HG03558 (cell line): ENCODE measurements around the gene GLOD5.
"Not testable (repeated sequence)": the region's sequence is repeated elsewhere in the genome, so short reads cannot be mapped to it uniquely, and the experiment has no call there.

Experiments used
- ATAC-seq: cut with Tn5 transposase; IDR thresholded peaks from one replicate; pipeline ENCODE4 v1.9.1; 2021; ENCODE audit warnings: moderate number of reproducible peaks; ENCODE audit not compliant: unreplicated experiment; ENCODE audit errors: extremely low read depth

Gene GLOD5

DNA sequence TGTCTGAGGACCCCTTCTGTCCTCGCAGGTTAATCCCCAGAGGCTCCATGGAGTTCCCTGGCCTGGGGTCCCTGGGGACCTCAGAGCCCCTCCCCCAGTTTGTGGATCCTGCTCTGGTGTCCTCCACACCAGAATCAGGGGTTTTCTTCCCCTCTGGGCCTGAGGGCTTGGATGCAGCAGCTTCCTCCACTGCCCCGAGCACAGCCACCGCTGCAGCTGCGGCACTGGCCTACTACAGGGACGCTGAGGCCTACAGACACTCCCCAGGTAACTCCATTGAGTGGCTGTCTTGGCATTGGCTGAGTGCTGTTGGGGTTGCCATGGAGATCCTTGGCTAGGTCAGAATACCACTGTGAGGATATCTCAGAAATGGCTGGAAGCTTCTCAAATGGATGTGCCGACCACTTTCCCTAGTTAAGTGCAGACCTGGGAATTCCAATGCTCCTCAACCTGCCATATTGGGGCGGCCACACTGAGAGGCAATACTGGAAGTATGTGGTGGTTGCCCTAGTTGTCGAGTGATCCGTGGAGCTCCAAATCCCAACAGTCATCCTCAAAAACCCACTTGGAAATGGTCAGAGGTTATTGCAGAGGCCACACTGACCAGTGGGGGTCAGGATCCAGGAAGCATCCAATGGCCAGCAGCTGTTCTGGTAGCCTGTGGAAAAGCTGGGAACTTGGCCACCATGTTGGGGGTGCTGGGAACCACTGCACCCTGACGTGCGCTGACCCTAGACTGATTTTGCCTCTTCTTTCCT lies 29.7 kb downstream of the GLOD5 start:
- no peak for ATAC-seq

DNA sequence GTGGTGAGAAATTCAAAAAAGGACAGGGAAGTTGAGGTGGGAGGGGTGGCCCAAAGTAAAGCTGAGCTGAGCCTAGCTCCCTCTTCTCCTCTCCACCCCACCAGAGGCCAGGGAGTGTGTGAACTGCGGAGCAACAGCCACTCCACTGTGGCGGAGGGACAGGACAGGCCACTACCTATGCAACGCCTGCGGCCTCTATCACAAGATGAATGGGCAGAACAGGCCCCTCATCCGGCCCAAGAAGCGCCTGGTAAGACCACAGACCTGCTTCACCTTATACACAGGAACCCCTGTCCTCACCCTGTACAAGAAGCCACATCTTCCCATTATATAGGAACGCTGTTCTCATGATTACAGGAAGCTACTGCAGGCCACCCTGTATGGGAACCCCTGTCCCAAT lies 30.7 kb downstream of the GLOD5 start:
- ATAC-seq: no peak

DNA sequence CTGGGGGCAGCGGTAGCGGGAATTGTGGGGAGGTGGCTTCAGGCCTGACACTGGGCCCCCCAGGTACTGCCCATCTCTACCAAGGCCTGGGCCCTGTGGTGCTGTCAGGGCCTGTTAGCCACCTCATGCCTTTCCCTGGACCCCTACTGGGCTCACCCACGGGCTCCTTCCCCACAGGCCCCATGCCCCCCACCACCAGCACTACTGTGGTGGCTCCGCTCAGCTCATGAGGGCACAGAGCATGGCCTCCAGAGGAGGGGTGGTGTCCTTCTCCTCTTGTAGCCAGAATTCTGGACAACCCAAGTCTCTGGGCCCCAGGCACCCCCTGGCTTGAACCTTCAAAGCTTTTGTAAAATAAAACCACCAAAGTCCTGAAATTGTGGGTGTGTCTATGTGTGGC lies 32.4 kb downstream of the GLOD5 start:
- no peak for ATAC-seq

DNA sequence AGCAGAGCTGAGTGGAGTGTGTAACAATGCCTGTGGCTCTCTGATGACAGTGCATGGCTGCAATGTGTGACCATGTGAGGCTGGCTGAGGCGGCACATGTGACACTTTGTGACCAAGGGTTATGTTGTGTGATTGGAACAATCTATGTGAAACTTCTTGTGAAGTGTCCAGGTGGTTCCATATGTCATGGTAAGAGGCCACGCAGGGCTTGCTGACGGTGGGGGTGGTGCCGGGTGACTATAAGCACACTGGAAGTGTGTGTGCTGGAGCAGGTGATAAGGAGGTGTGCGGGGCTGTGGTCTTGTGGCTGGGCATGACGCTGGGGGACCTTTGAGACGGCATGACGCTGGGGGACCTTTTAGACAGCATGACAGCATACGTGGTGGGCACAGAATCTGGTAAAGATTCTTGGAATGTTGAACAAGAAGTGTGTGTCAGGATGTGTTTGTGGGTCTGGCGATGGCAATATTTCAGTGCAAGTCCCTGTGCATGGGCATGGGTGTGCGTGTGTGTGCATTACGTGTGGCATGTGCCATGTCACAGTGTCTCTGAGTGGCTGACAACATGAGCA lies 32.9 kb downstream of the GLOD5 start:
- no peak for ATAC-seq

DNA sequence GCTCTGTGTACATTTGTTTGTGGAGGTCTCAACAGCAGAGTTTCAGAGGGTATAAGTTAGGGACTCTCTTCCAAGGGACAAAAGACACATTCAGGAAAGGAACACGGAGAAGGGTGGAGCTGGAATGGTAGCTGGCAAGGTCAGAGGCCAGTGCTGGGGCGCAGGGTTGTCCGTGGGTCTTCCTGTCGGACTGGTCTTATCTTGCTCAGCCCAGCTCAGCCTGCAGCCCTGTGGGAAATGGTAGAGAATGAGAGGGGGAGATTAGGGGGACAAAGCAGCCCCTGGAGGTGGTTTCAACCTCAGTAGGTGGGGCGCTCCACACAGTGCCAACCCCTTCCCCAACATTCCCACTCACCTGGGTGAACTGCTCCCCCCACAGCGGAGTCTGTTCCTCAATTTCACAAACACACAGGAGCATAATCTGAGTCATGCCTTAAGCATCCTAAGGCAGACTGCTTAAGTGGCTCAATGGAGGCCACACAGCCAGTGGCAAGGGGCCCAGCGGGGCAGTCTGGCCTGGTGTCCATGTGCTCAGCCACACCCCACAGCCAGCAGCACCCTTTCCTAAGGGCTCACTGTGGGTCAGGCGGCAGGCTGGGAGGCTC lies 33.5 kb downstream of the GLOD5 start:
- ATAC-seq: no peak

DNA sequence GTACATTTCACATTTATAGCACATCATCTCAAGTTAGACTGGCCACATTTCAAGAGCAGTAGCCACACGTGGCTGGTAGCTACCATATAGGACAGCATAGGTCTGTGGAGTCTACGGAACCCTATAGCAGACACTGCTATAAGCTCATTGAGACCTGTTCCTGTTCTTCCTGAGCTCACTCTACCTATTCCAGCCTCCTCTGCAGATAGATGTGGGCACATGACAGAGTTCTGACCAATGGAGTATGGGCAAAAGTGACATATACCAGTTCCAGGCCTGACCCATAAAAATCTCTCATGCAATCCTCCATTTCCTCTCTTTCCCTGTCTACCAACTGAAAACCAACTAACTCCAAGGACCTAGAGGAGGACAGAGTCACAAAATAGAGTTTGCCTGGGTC lies 36.8 kb downstream of the GLOD5 start:
- no peak for ATAC-seq

DNA sequence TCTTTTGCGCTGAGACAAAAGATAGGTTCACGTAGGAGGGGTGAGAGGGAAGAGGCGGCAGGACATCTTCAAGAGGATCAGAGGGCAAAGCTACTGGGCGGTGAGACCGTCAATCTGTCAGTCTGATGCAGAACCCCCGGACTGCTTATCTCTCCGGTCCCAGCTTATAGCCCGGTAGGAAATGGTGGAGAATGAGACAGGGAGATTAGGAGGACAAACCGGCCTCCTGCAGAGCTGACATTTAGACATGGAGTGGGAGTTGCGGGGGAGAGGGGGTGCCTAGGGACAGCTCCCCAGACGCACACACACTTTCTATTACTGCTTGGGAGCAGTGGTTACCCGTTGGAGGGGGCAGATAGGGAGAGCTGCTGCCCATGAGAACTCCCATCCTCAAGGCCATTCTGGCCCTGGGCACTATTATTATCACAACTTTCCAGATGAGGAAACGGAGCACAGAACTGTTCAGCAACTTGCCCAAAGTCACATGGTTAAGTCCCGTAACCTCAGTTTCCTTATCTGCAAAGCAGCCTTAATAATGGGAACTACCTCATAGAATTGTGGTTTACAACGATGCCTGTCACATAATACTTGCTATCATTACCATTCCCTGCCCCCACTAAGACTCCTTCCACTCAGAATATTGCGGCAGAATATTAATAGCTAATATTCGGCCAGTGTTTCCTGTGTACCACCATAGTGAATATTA lies 39.2 kb downstream of the GLOD5 start:
- no peak for ATAC-seq

DNA sequence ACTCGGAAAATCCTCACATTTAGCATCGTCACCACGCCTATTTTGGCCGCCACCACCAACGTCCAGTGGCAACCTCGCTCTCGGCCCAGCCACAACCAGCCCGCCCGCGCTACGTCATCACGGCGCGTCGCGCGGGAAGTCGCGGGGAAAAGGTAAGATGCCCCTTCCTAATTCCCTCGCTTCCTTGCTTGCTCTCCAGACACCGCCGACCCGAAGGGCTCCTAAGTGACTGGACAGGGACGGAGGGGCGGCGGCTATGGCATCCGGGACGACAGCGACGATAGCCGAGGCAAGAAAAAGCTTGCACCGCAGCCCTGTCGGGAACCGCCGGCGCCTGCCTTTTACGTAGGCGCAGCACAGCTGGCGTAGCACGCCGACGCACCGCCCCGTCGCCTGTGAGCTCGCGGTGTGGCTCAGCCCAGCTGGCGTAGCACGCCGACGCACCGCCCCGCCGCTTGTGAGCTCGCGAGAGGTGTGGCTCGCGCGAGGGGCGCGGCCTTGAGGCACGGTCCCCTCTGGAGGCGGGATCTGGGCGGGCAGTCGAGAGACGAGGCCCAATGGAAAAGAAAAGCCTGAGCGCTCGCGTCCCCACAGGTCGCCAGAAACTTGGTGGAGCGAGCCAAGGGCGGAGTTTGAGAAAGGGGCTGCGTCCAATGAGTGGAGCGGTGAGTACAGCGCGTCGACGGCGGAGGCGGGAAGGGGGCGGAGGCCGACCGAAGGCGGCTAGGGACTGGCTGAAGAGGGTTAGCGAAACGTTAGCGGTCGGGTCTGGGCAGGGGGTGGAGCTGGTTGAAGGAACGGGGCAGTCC lies 39.9 kb downstream of the GLOD5 start, which contains the start of gene HDAC6:
Gene HDAC6 (plus strand): TSS at position 788 of the 809 bp plus-strand sequence. CDS start 626 bp downstream, outside the sequence.
- ATAC-seq: peak; percentile 89

DNA sequence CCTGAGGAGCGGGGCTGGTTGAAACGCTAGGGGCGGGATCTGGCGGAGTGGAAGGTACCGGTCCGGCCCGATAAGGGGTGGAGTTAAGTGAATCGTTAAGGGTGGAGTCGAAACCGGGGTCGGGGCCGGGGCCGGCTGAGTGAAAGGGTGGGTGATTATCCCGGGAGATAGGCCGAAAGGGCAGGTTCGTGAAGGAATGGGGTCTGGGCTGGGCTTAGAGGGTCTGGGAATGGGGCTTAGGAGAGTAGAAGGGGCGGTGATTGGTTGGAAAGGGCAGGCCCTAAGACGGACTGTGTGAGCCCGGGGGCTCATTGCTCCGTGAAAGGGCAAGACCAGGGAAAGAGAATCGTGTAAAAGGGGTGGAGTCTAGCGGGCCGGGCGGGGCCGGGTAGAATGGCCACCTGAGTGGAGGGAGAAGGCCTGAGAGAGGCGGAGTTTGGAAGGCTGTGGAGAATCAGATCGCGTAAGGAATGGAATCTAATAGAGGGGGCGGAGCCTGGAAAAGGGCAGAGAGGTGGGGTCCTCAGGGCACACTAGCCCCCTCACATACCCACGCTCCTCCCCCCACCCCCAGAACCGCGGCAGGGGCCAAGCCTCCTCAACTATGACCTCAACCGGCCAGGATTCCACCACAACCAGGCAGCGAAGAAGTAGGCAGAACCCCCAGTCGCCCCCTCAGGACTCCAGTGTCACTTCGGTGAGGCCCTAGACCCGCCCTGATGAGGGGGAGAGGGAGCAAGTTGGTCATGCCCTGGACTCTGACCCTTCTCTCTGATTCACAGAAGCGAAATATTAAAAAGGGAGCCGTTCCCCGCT lies 40.8 kb downstream of the GLOD5 start:
- ATAC-seq: no peak

DNA sequence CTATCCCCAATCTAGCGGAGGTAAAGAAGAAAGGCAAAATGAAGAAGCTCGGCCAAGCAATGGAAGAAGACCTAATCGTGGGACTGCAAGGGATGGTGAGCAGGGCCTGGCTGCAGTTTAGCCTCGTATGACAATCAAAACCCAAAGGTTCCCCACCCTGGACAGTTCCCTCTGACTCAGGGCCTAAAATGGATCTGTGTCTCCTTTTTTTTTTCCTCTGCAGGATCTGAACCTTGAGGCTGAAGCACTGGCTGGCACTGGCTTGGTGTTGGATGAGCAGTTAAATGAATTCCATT lies 41.3 kb downstream of the GLOD5 start:
- ATAC-seq: no peak

DNA sequence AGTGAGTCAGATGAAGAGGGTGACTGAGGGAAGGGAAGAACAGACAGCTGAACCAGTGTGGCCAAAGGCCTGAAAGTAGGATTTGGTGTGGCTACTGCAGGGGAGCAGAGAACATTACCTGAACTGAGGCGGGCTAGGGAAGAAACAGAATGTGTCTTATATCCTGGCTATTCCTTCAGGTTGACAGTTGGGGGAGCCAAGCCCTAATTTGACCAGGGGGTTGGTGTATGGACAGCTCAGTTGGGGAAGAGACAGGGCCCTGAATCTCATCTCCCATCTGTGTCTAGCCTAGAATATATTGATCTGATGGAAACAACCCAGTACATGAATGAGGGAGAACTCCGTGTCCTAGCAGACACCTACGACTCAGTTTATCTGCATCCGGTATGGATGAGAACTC lies 44.5 kb downstream of the GLOD5 start:
- ATAC-seq: no peak

DNA sequence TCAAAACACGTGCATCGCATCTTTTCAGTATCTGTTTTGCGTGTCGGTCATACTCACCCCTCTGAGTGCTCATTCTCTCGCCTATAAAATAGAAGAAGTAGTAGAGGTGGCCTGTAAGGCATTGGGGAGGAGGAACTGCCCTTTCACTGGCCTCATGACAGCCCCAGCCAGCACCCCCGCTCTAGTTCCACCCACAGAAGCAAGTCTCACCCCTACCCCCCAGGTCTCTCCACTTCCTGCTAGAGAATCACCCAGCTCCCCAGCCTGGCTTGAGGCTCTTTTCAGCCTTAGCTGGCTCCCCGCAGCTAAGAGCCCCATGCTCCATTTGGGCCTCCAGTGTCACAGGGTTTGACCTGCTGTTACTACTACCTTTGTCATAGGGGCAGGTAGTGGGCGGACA lies 52.1 kb downstream of the GLOD5 start:
- ATAC-seq: no peak

DNA sequence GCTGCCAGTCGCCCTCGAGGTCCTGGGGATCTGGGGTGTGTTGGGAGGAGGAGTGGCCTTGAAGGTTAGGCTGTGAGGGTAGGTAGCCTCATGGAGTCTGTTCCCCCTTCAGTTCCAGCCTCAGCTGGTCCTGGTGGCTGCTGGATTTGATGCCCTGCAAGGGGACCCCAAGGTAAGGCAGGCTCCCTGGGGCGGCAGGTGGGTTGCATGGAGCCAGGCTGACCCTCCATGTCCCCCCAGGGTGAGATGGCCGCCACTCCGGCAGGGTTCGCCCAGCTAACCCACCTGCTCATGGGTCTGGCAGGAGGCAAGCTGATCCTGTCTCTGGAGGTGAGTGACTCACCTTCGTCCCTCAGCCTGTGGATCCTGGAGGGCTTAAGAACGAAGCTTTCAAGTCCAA lies 53.2 kb downstream of the GLOD5 start:
- ATAC-seq: no peak

DNA sequence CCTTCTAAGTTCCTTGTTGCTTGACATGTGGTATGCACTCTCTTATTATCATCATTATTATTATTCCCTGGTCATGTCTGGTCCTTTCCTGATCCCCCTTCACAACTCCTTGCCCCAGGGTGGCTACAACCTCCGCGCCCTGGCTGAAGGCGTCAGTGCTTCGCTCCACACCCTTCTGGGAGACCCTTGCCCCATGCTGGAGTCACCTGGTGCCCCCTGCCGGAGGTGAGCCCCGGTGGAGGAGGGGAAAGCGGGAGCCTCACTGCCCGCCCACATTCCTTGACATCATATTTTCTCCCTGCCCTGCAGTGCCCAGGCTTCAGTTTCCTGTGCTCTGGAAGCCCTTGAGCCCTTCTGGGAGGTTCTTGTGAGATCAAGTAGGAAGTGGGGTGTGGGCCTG lies 53.7 kb downstream of the GLOD5 start:
- ATAC-seq: no peak

DNA sequence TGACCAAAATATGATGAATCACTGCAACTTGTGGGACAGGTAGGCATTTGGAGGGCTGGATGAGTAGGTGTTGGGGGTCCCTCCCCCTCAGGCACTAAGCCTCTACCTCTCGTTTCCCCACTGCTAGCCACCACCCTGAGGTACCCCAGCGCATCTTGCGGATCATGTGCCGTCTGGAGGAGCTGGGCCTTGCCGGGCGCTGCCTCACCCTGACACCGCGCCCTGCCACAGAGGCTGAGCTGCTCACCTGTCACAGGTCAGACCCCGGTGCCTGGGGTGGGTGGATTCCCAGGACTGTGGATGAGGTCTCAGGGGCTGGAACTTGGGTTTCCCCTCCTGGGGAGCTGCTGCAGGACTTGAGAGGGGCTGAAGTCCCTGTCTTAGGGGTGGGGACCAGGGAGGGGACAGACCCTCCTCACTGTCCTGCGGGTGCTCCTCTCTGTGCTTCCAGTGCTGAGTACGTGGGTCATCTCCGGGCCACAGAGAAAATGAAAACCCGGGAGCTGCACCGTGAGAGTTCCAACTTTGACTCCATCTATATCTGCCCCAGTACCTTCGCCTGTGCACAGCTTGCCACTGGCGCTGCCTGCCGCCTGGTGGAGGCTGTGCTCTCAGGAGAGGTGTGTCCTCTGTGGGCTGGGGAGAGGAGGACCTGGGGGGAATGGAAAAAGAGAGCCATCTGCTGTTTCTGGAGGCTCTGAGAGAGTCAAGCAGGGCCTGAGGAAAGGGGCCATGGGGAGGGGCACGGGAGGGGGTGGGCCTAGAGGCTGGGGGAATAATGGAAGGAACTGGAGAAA lies 54.7 kb downstream of the GLOD5 start:
- ATAC-seq: no peak

DNA sequence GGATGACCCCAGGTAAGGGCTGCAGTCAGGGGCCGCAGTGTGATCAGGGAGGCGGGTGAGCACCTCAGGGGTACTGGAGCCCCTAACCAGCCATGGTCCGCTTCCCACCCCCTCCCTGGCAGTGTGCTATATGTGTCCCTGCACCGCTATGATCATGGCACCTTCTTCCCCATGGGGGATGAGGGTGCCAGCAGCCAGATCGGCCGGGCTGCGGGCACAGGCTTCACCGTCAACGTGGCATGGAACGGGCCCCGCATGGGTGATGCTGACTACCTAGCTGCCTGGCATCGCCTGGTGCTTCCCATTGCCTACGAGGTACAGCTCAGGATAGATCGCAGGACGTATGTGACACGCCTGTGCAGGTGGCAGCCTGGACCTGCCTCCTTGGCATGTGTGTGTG lies 56.6 kb downstream of the GLOD5 start:
- ATAC-seq: no peak

DNA sequence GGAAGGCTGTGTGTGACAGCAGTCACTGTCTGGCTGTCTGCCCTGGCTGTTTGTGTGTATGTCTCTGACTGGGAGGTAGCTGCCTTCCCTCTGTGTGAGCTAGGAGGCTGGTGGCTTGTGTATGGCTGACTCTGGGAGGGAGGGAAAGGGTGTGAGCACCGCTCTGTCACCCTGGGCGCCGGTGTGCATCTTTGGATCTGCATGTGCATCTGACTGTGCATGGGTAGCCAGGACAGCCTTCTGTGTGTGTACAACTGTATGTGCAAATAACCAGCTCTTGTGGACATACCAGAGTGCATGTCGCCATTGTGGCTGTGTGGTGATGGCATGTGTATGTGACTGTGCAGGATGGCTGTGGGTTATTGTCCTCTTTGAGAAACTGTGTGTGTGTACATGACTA lies 57.3 kb downstream of the GLOD5 start:
- no peak for ATAC-seq

DNA sequence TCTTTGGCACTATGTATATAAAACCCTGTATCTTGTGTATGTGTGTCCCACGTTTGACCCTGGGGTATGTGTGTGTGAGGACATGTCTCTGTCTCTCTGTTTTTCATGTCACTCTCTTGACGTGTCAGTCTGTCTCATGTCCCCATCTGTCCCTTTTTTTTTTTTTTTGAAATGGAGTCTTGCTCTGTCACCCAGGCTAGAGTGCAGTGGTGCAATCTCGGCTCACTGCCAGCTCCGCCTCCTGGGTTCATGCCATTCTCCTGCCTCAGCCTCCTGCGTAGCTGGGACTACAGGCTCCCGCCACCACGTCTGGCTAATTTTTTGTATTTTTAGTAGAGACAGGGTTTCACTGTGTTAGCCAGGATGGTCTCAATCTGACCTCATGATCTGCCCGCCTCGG lies 57.8 kb downstream of the GLOD5 start:
- ATAC-seq: not testable (repeated sequence)

DNA sequence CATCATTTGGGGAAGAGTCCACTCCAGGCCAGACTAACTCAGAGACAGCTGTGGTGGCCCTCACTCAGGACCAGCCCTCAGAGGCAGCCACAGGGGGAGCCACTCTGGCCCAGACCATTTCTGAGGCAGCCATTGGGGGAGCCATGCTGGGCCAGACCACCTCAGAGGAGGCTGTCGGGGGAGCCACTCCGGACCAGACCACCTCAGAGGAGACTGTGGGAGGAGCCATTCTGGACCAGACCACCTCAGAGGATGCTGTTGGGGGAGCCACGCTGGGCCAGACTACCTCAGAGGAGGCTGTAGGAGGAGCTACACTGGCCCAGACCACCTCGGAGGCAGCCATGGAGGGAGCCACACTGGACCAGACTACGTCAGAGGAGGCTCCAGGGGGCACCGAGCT lies 61.5 kb downstream of the GLOD5 start:
- ATAC-seq: no peak
